ENCODE measurements around the gene NKD2. TPM values are rescaled to one million over a fixed set of nuclear protein-coding genes. Genes with fewer than 3 reads are reported as not detected.

NKD2 gene
- total and polyA plus RNA-seq, 2 experiments from 2014 or later = 9.0 to 11.9 TPM

DNA sequence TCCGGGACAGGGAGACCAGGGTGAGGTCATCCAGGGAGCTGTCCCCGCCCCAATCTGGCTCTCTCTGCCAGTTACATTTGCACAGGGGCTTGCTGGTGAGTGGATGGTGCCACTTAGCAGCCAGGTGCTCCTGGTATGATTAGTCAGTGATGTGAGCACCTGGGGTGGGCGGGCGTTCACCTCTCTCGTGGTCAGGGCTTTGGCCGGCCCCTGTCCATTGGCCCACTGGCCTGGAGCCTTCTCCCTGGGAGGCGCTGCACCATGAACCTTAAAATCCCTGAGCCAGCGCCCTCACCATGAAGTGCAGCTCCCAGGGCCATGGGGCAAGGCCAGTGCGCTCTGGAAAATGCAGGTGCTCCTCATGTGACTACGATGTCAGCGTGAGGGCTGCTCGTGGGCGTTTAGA, 2.0 kb downstream of the NKD2 start (continued):
- no peak for TF ChIP-seq ZNF114 (CRISPR knock-in tag; IDR thresholded peaks at IDR 0.05)
- TF ChIP-seq, protein P1, sequence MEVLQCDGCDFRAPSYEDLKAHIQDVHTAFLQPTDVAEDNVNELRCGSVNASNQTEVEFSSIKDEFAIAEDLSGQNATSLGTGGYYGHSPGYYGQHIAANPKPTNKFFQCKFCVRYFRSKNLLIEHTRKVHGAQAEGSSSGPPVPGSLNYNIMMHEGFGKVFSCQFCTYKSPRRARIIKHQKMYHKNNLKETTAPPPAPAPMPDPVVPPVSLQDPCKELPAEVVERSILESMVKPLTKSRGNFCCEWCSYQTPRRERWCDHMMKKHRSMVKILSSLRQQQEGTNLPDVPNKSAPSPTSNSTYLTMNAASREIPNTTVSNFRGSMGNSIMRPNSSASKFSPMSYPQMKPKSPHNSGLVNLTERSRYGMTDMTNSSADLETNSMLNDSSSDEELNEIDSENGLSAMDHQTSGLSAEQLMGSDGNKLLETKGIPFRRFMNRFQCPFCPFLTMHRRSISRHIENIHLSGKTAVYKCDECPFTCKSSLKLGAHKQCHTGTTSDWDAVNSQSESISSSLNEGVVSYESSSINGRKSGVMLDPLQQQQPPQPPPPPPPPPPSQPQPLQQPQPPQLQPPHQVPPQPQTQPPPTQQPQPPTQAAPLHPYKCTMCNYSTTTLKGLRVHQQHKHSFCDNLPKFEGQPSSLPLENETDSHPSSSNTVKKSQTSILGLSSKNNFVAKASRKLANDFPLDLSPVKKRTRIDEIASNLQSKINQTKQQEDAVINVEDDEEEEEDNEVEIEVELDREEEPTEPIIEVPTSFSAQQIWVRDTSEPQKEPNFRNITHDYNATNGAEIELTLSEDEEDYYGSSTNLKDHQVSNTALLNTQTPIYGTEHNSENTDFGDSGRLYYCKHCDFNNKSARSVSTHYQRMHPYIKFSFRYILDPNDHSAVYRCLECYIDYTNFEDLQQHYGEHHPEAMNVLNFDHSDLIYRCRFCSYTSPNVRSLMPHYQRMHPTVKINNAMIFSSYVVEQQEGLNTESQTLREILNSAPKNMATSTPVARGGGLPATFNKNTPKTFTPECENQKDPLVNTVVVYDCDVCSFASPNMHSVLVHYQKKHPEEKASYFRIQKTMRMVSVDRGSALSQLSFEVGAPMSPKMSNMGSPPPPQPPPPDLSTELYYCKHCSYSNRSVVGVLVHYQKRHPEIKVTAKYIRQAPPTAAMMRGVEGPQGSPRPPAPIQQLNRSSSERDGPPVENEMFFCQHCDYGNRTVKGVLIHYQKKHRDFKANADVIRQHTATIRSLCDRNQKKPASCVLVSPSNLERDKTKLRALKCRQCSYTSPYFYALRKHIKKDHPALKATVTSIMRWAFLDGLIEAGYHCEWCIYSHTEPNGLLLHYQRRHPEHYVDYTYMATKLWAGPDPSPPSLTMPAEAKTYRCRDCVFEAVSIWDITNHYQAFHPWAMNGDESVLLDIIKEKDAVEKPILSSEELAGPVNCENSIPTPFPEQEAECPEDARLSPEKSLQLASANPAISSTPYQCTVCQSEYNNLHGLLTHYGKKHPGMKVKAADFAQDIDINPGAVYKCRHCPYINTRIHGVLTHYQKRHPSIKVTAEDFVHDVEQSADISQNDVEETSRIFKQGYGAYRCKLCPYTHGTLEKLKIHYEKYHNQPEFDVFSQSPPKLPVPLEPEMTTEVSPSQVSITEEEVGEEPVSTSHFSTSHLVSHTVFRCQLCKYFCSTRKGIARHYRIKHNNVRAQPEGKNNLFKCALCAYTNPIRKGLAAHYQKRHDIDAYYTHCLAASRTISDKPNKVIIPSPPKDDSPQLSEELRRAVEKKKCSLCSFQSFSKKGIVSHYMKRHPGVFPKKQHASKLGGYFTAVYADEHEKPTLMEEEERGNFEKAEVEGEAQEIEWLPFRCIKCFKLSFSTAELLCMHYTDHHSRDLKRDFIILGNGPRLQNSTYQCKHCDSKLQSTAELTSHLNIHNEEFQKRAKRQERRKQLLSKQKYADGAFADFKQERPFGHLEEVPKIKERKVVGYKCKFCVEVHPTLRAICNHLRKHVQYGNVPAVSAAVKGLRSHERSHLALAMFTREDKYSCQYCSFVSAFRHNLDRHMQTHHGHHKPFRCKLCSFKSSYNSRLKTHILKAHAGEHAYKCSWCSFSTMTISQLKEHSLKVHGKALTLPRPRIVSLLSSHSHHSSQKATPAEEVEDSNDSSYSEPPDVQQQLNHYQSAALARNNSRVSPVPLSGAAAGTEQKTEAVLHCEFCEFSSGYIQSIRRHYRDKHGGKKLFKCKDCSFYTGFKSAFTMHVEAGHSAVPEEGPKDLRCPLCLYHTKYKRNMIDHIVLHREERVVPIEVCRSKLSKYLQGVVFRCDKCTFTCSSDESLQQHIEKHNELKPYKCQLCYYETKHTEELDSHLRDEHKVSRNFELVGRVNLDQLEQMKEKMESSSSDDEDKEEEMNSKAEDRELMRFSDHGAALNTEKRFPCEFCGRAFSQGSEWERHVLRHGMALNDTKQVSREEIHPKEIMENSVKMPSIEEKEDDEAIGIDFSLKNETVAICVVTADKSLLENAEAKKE (CRISPR knock-in tag; IDR thresholded peaks at IDR 0.05) = no peak
- no peak for TF ChIP-seq POLR2AphosphoS5 (IDR thresholded peaks at IDR 0.05; ENCODE audit: low read depth)
- TF ChIP-seq, protein P2, sequence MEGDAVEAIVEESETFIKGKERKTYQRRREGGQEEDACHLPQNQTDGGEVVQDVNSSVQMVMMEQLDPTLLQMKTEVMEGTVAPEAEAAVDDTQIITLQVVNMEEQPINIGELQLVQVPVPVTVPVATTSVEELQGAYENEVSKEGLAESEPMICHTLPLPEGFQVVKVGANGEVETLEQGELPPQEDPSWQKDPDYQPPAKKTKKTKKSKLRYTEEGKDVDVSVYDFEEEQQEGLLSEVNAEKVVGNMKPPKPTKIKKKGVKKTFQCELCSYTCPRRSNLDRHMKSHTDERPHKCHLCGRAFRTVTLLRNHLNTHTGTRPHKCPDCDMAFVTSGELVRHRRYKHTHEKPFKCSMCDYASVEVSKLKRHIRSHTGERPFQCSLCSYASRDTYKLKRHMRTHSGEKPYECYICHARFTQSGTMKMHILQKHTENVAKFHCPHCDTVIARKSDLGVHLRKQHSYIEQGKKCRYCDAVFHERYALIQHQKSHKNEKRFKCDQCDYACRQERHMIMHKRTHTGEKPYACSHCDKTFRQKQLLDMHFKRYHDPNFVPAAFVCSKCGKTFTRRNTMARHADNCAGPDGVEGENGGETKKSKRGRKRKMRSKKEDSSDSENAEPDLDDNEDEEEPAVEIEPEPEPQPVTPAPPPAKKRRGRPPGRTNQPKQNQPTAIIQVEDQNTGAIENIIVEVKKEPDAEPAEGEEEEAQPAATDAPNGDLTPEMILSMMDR (conservative IDR thresholded peaks at IDR 0.05; ENCODE audit: low read depth in 2 of 2) = no peak
- TF ChIP-seq EZH2 (IDR thresholded peaks at IDR 0.05; ENCODE audit: low read depth, unreplicated experiment) = no peak
- no peak for TF ChIP-seq JUNB (IDR thresholded peaks at IDR 0.05; ENCODE audit: unreplicated experiment)

DNA sequence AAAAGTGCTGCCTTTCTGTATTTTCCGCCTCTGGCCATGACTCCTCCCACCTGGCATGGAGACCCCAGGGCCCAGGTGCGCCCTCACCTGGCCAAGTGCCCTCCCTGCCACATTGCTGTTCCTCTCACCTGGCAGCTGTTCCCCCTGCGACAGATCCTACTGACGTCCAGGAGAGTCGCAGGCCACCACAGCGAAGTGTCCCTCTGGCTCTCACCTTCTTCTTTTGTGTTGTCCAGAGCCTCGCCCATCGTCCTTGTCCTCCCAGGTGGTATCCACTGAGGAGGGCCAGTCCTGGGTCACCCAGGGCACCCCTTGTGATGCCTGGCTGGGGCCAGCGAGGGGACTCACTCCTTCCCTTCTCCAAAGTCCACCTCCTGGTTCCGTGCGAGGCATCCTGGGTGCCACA, 2.6 kb downstream of the NKD2 start:
- no peaks in the 10 kb centered on the region for H3K9me2 ChIP-seq (ENCODE audit: insufficient read depth)
- Mint-ChIP-seq H3K4me3 (peak overlapping the region; percentile 9; the same call in 1 of the 3 replicates), H3K27me3 (ENCODE audit: insufficient read depth, low read depth, poor library complexity) (peaks cover 40% of the 10 kb centered on the region), H3K4me1 (peaks cover 38% of the 10 kb centered on the region), H3K9me3 (no peaks in the 10 kb centered on the region; the same call in 2 of the 3 replicates), H3K27ac (no peak overlapping the region), H3K36me3 (ENCODE audit: low read depth) (no peaks in the 10 kb centered on the region)
- H3K27me3 ChIP-seq (ENCODE audit: insufficient read depth) = peaks cover 41% of the 10 kb centered on the region
- TF ChIP-seq, protein P2 (conservative IDR thresholded peaks at IDR 0.05; ENCODE audit: low read depth in 2 of 2) = peak; percentile 78 to 93
- TF ChIP-seq, protein P3, sequence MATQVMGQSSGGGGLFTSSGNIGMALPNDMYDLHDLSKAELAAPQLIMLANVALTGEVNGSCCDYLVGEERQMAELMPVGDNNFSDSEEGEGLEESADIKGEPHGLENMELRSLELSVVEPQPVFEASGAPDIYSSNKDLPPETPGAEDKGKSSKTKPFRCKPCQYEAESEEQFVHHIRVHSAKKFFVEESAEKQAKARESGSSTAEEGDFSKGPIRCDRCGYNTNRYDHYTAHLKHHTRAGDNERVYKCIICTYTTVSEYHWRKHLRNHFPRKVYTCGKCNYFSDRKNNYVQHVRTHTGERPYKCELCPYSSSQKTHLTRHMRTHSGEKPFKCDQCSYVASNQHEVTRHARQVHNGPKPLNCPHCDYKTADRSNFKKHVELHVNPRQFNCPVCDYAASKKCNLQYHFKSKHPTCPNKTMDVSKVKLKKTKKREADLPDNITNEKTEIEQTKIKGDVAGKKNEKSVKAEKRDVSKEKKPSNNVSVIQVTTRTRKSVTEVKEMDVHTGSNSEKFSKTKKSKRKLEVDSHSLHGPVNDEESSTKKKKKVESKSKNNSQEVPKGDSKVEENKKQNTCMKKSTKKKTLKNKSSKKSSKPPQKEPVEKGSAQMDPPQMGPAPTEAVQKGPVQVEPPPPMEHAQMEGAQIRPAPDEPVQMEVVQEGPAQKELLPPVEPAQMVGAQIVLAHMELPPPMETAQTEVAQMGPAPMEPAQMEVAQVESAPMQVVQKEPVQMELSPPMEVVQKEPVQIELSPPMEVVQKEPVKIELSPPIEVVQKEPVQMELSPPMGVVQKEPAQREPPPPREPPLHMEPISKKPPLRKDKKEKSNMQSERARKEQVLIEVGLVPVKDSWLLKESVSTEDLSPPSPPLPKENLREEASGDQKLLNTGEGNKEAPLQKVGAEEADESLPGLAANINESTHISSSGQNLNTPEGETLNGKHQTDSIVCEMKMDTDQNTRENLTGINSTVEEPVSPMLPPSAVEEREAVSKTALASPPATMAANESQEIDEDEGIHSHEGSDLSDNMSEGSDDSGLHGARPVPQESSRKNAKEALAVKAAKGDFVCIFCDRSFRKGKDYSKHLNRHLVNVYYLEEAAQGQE (IDR thresholded peaks at IDR 0.05; ENCODE audit: unreplicated experiment) = no peak
- H2AFZ ChIP-seq = no peak overlapping the region
- no peaks in the 10 kb centered on the region; the same call in 1 of the 2 replicates for H4K20me1 ChIP-seq (replicated peaks; ENCODE audit: insufficient read depth)
- peaks cover 8% of the 10 kb centered on the region; the same call in 1 of the 2 replicates for H3K4me1 ChIP-seq (ENCODE audit: insufficient read depth)
- ATAC-seq (peak; percentile 68), DNase-seq (ENCODE audit: low spot score) (peak; percentile 88)
- no peak overlapping the region for H3K4me2 ChIP-seq
- no peaks in the 10 kb centered on the region for H3F3A ChIP-seq (replicated peaks; ENCODE audit: low read depth)
- no peak overlapping the region for H3K4me3 ChIP-seq
- H3K79me2 ChIP-seq (replicated peaks; ENCODE audit: insufficient read depth) = no peaks in the 10 kb centered on the region
- no peak overlapping the region for H3K27ac ChIP-seq (ENCODE audit: low read depth)
- no peaks in the 10 kb centered on the region for H3K36me3 ChIP-seq (ENCODE audit: insufficient read depth)

Data from GM23338 (cell line).